GM18498 (cell line): ENCODE data around the gene CTBP2.

Experiments used
- ATAC-seq: cut with Tn5 transposase; IDR thresholded peaks from one replicate; pipeline ENCODE4 v1.9.1; 2021; ENCODE audit warnings: mild to moderate bottlenecking, moderate library complexity; ENCODE audit not compliant: unreplicated experiment

Gene CTBP2

GRCh38 chr10:125129076-125129458 is 31.3 kb downstream of the CTBP2 start:
- no peak for ATAC-seq

DNA sequence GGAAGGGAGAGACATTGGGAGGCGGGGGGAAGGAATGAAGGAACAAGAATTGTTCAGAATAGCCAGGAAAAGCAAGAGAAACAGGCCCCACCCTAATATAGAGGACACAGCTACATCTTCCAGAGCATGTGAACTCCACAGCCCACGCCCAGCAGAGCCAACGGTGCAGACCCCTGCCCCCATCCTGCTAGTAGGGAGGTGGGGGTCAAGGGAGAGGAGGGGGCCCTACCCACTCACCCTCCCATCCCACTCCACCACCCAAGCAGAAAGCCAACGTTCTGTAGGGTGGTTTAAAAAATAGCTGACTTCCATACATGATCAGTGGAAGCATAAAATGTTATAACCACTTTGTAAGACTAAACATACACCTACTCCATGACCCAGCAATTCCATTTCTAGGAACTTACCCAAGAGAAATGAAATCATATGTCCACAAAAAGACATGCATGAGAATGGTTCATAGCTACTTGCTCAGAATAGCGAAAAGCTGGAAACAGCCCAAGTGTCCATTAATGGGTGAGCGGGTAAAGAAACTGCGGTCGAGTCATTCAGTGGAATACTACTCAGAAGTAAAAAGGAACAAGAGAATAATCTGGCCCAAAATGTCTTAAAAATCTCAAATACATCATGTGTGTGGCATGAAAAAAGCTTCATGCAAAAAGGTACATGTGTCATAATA is 31.8 kb downstream of the CTBP2 start:
- ATAC-seq, result no peak

- ATAC-seq, result no peak
Observed at GRCh38 chr10:125127986-125128385, 32.4 kb downstream of the CTBP2 start.

- no peak for ATAC-seq
Observed at GRCh38 chr10:125127110-125127509, 33.3 kb downstream of the CTBP2 start.

- no peak for ATAC-seq
Observed at GRCh38 chr10:125125951-125126735, 34.2 kb downstream of the CTBP2 start.

DNA sequence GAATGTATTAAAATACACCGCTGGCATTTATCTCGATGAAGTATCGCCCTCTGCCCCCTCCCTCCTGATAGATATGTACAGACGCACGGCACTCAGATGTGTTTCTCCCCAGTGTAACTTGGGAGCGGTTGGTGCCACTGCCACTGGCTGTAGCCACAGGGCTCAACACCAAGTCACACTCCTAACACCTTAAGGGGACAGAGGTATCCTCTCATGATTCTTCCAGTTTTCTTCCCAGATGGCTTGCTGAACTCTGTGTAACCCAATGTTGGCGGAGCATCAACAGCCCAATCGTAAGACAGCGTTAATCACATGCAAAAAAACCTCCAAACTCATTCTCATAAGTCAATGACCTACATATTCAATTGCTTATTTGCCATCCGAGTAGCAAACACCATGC is 35.5 kb downstream of the CTBP2 start:
- ATAC-seq, result no peak

- no peak for ATAC-seq
Observed at GRCh38 chr10:125124115-125124487, 36.3 kb downstream of the CTBP2 start.

GRCh38 chr10:125123476-125124114 is 36.8 kb downstream of the CTBP2 start:
- ATAC-seq, result no peak

DNA sequence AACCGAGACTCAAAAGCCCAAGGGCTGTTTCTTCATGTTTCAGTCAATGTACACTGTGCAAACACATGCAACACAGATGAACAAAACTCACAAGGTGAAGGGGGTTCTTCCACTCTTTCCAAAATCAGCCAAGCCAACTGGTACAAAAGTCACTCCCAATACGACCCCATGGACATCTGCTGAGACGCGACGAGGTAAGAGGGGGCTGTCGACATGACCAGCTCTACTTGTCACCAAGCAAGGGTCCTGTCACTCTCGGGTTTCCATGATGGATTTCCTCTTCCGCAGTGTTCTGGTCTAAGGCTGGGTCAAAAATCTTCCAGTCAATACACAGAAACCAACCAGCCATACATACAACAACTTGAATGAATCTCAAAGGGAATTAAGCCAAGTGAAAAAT is 37.8 kb downstream of the CTBP2 start:
- ATAC-seq, result no peak

- ATAC-seq, result no peak
Observed at GRCh38 chr10:125121003-125121402, 39.4 kb downstream of the CTBP2 start.

DNA sequence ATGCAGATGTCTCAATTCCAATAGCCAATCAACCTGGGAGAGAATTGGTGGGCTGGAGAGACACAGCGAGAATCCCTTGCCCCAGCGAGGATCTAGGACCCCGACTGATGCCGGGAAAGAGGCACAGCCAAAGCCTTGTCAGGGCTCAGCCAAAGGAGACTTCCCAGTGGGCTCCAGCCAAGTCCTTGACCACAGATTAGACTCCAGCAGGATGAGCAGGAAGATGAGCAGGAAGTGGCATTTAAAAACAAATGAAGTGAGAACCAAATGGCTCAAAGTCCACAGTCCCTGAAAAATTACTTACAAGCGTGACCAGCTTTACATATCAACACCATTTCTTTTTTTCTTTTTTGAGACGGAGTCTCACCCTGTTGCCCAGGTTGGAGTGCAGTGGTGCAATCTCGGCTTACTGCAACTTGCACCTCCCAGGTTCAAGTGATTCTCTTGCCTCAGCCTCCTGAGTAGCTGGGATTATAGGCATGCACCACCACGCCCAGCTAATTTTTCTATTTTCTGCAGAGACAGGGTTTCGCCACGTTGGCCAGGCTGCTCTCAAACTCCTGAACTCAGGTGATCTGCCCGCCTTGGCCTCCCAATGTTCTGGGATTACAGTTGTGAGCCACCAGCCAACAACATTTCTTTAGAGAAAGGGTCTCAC is 40.2 kb downstream of the CTBP2 start:
- ATAC-seq, result no peak

DNA sequence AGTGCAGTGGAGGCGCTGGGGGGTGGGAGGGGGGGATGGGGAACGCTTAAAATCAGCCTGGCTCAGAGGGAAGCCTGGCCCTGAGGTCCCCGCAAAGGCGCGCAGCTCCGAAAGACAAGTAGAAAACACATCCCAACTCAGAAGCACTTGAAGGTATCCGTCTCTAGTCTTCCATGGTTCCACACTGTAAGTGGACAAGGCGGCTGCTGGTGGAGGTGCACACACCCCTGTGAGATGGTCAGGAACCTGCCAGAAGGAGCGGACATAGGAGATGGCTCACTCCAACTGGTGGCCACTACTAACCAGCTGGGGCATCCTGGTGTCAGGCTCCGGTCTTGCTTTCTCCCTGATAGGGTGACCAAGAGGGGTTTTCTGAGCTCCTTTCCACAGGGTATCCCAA is 41.7 kb downstream of the CTBP2 start:
- no peak for ATAC-seq

DNA sequence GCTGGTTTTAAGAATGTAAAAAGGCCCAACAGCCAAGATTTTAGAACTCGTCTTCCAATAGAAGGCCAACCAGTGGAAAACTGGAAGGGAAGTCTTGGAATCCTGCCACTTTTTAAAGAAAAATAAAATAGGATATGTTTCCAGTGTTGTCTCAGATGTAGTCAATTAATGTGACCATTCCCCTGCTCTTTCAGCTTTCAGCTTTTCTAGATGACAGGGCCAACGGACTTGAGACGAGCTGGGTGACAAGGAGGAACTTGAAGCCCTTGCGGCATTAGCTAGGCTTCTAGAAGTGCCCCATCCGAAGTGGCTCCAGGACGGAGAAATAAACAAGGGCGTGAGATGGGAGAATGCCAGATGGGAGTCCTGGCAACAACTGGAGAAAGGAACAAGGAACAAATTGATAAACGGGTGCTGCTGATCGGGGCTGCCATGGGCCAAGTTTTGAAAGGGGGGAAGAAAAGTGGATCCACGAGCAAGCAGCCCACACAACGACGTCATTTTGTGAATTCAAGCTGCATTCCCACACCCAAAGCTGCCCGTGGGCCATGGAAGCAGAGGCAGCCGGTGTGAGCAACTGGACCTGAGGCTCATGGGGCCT is 42.3 kb downstream of the CTBP2 start:
- no peak for ATAC-seq

DNA sequence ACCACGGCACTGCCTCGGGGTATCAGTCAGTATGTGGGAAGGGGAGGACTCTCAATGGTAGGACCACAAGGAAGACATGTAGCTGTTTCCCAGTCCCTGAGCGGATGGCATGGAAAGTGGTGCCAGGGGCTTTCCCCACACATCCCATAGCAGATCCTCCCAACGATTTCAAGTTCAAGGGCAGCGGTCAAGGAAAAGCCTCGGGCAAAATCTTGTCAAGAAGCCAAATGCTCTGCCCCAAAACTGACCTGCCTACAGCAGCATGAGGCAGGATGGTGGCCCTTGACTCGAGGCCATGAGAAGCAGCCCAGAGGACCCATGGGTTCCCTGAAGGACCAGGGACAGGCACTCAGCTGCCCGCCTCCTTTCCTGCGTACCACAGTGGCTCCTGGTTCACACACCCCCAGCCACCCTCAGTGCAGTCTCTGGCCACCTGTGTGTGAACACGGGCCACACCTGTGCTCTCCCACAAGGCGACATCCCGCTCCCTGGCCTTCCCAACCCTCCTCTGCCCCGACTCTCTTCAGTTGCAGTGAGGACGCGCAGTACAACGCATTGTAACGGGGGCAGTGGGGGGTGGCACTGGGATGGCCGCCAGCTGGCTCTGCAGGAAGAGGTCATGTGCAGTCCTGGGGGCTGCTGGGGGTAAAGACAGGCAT is 43.6 kb downstream of the CTBP2 start:
- no peak for ATAC-seq

DNA sequence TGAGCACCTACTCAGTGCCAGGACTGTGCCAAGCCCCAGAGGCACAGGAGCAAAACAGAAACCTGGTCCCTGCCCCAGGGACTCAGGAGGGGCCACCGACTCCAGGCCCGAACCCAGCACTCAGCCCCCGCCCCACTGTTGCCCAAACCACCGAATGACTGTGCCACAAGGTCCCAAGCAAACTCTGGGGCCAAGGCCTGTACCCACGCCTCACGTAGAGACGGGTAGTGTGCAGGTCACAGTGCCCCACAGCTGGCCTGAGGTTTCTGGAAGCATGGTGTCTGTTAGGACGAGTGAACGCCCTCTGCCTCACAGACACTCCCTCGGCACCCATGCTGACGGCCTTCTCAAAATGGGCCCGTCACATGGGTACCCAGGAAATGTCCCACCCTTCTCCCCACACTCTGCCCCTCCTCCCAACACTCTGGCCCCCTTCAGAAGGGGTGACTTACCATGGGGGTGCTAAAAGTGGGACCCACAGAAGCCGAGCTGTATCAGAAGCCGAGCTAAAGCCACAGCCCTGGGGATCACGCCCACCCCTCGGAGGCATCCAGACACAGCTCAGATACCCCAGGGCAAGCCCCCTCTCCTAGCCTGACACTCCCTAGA is 44.2 kb downstream of the CTBP2 start:
- no peak for ATAC-seq

GRCh38 chr10:125115409-125115808 is 45.0 kb downstream of the CTBP2 start:
- ATAC-seq, result no peak

- no peak for ATAC-seq
Observed at GRCh38 chr10:125114761-125115391, 45.5 kb downstream of the CTBP2 start.

GRCh38 chr10:125113691-125114371 is 46.5 kb downstream of the CTBP2 start:
- no peak for ATAC-seq
